Ascending aorta (tissue), 2 donors: Measurements from ENCODE around the gene CORO2A. TPM values are rescaled to one million over a fixed set of nuclear protein-coding genes. Genes with fewer than 3 reads are reported as not detected.
A peak's percentile ranks its signal among the peaks of the same experiment; 100 is the strongest.

ENCODE experiments used
- DNase-seq, 2 donors: peaks; one replicate each; pipeline ENCODE4 v3.0.0-alpha.2; 2019; ENCODE audit warnings: low spot score in 2 of 2
- H3K27ac ChIP-seq, 2 donors: fragments of 200-600 bp; sonication (generic); one replicate each; pipeline ENCODE4 v1.5.1; 2016 to 2017; ENCODE audit warnings: mild to moderate bottlenecking in 1 of 2
- H3K27me3 ChIP-seq: fragments of 200-600 bp; sonication (generic); one replicate; pipeline ENCODE4 v1.5.1; 2017
- H3K36me3 ChIP-seq, 2 donors: fragments of 200-600 bp; sonication (generic); one replicate each; pipeline ENCODE4 v1.5.1; 2016
- H3K4me1 ChIP-seq, 2 donors: fragments of 200-600 bp; sonication (generic); one replicate each; pipeline ENCODE4 v1.5.1; 2016 to 2017; ENCODE audit warnings: mild to moderate bottlenecking in 1 of 2
- H3K4me3 ChIP-seq, 2 donors: fragments of 200-600 bp; sonication (generic); one replicate each; pipeline ENCODE4 v1.5.1; 2016 to 2017; ENCODE audit warnings: mild to moderate bottlenecking in 1 of 2
- H3K9me3 ChIP-seq, 2 donors: fragments of 200-600 bp; sonication (generic); one replicate each; pipeline ENCODE4 v1.5.1; 2016
- CTCF ChIP-seq, 3 experiments: fragments of 200-600 bp in 2 of 3; fragments of 450-650 bp in 1 of 3; sonication (generic) in 2 of 3; IDR thresholded peaks; one replicate each; pipeline ENCODE4 v1.5.1; 2016 to 2019; ENCODE audit warnings: antibody characterized with exemption in 3 of 3, mild to moderate bottlenecking in 1 of 3, moderate library complexity in 1 of 3
- intact Hi-C: fragments of 100-400 bp; cut with DNase I; formaldehyde crosslinking; loops from one replicate; pipeline ENCODE4 v1.15.1; 2023
- total RNA-seq: library from RNA; depleted of rRNA; stranded (reverse); fragments of >200 nt; gene quantifications from one replicate; pipeline ENCODE4 v1.1.0, GENCODE V29; 2016

CORO2A gene
- total RNA-seq, 1 donor from 2014 or later = 9.0 TPM

- Histone ChIP-seq H3K9me3 (no peaks in the 10 kb centered on the region), H3K4me1 (no peaks in the 10 kb centered on the region)
Measured at GRCh38 chr9:98104445-98104881, 88.0 kb downstream of the CORO2A start.

GRCh38 chr9:98101868-98102273 is 90.6 kb downstream of the CORO2A start:
- Histone ChIP-seq H3K4me3 (no peak overlapping the region), H3K4me1 (no peaks in the 10 kb centered on the region), H3K27ac (no peak overlapping the region), H3K36me3 (no peaks in the 10 kb centered on the region), H3K9me3 (no peaks in the 10 kb centered on the region), H3K27me3 (no peaks in the 10 kb centered on the region)
- no peak for TF ChIP-seq CTCF (IDR thresholded peaks at IDR 0.05)
- intact Hi-C loops = no loop called here
- DNase-seq = no peak

More at GRCh38 chr9:98104445-98104881, 88.0 kb downstream of the CORO2A start:
- Histone ChIP-seq H3K36me3 (no peaks in the 10 kb centered on the region), H3K4me3 (no peak overlapping the region), H3K27me3 (no peaks in the 10 kb centered on the region), H3K27ac (no peak overlapping the region)
- TF ChIP-seq CTCF (IDR thresholded peaks at IDR 0.05) = no peak
- intact Hi-C loops = no loop called here
- DNase-seq = peak in 1 of 2 donors; percentile 61

- Histone ChIP-seq H3K36me3 (no peaks in the 10 kb centered on the region), H3K4me3 (no peak overlapping the region), H3K27ac (no peak overlapping the region), H3K4me1 (no peaks in the 10 kb centered on the region), H3K9me3 (no peaks in the 10 kb centered on the region), H3K27me3 (no peaks in the 10 kb centered on the region)
- TF ChIP-seq CTCF (IDR thresholded peaks at IDR 0.05) = no peak
- no peak for DNase-seq
- intact Hi-C loops = no loop called here
Measured at GRCh38 chr9:98101416-98101815, 91.0 kb downstream of the CORO2A start.

DNA sequence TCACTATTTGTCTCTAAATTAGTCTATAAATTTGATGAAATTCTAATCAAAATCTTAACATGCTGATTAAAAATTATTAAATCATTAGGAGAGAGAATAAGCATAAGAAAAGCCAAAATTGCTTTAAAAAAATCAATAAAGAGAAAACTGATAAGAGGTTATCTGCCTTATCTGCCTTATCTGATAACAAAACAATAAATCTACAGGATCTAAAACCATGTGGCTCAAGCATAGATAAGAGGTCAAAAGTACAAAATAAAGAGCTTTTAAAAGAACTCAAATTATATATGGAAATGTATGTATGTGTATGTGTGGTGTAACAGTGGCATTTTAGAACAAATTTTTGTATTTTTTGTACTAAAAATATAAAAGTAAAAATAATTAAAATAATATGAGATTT is 92.0 kb downstream of the CORO2A start:
- no peaks in the 10 kb centered on the region for H3K27me3 ChIP-seq
- H3K4me3 ChIP-seq = no peak overlapping the region
- no peaks in the 10 kb centered on the region for H3K4me1 ChIP-seq
- no peak overlapping the region for H3K27ac ChIP-seq
- no peak for TF ChIP-seq CTCF (IDR thresholded peaks at IDR 0.05)
- DNase-seq = no peak
- H3K36me3 ChIP-seq = no peaks in the 10 kb centered on the region
- intact Hi-C loops = no loop called here
- H3K9me3 ChIP-seq = no peaks in the 10 kb centered on the region

DNA sequence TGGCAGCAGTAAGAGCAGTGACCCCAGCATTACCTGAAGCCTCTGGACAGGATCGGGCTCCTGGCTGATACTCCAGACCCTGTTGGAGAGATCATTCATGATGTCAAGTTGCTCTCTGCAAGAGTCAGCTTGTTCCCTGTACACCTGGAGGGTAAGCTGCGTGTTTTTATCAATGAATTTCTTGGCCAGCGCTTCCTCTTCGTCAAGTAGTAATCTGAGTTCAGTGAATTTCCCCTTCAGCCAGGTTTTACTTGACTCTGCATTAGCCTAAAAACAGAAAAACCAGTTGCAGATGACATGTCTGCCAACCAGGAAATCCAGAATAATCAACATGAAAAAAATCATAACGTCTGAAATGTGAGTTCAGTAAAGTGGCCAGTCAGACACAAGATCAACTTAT is 92.5 kb downstream of the CORO2A start:
- Histone ChIP-seq H3K27me3 (no peaks in the 10 kb centered on the region), H3K36me3 (no peaks in the 10 kb centered on the region), H3K4me3 (no peak overlapping the region), H3K4me1 (no peaks in the 10 kb centered on the region), H3K9me3 (no peaks in the 10 kb centered on the region), H3K27ac (no peak overlapping the region)
- intact Hi-C loops = no loop called here
- no peak for DNase-seq
- TF ChIP-seq CTCF (IDR thresholded peaks at IDR 0.05) = no peak

GRCh38 chr9:98099346-98099745 is 93.1 kb downstream of the CORO2A start:
- intact Hi-C loops = no loop called here
- Histone ChIP-seq H3K27me3 (no peaks in the 10 kb centered on the region), H3K9me3 (no peaks in the 10 kb centered on the region), H3K4me1 (no peaks in the 10 kb centered on the region), H3K4me3 (no peak overlapping the region), H3K36me3 (no peaks in the 10 kb centered on the region), H3K27ac (no peak overlapping the region)
- DNase-seq = no peak
- no peak for TF ChIP-seq CTCF (IDR thresholded peaks at IDR 0.05)
